ENCODE measurements around the gene TAGLN. TPM values are rescaled to one million over a fixed set of nuclear protein-coding genes. Genes with fewer than 3 reads are reported as not detected.

Gene TAGLN
- total RNA-seq, 2 experiments from 2014 or later: 5.2 to 5.8 TPM

GRCh38 chr11:117193130-117194020 is 5.8 kb upstream of the TAGLN start:
- Mint-ChIP-seq H3K4me3 (no peak overlapping the region), H3K27ac (no peak overlapping the region), H3K9me3 (no peaks in the 10 kb centered on the region), H3K27me3 (no peaks in the 10 kb centered on the region), H3K36me3 (ENCODE audit: low read depth) (peaks cover 16% of the 10 kb centered on the region), H3K4me1 (peaks cover 6% of the 10 kb centered on the region)
- CTCF ChIA-PET: interaction anchor here (0.7 to 1.0 kb wide), 4 partner anchors 9 to 34 kb away, joined by 3 read pairs; no protein-coding TSS in a partner anchor
- DNase-seq: no peak
- POLR2A ChIA-PET: interaction anchor here (1.2 kb wide), 1 partner anchor 15 kb away, joined by 3 read pairs; the partner anchor contains the start of gene SIDT2

- no peaks in the 10 kb centered on the region for H3K27me3 Mint-ChIP-seq
- no peak overlapping the region for H3K27ac Mint-ChIP-seq
- ChIA-PET POLR2A (interaction anchor here (1.2 kb wide), 1 partner anchor 16 kb away, joined by 3 read pairs; the partner anchor contains the start of gene SIDT2), CTCF (interaction anchor here (0.6 to 0.8 kb wide), 3 partner anchors 10 to 33 kb away, joined by 3 read pairs; no protein-coding TSS in a partner anchor)
- DNase-seq: no peak
- H3K4me1 Mint-ChIP-seq: peaks cover 6% of the 10 kb centered on the region
- no peak overlapping the region for H3K4me3 Mint-ChIP-seq
- no peaks in the 10 kb centered on the region for H3K9me3 Mint-ChIP-seq
- peaks cover 13% of the 10 kb centered on the region for H3K36me3 Mint-ChIP-seq (ENCODE audit: low read depth)
Observed at GRCh38 chr11:117194267-117194666, 4.9 kb upstream of the TAGLN start.

- Mint-ChIP-seq H3K27ac (no peak overlapping the region), H3K36me3 (ENCODE audit: low read depth) (peaks cover 10% of the 10 kb centered on the region), H3K27me3 (no peaks in the 10 kb centered on the region), H3K4me3 (no peak overlapping the region), H3K4me1 (peaks cover 6% of the 10 kb centered on the region), H3K9me3 (no peaks in the 10 kb centered on the region)
- no peak for DNase-seq
- CTCF ChIA-PET: interaction anchor here (1.7 kb wide), 1 partner anchor 31 kb away, joined by 5 read pairs; no protein-coding TSS in a partner anchor
- POLR2A ChIA-PET: interaction anchor here (0.7 kb wide), 1 partner anchor 51 kb away, joined by 3 read pairs; the partner anchor contains the start of gene PAFAH1B2
Observed at GRCh38 chr11:117195258-117195657, 3.9 kb upstream of the TAGLN start.

GRCh38 chr11:117195761-117196160 is 3.4 kb upstream of the TAGLN start:
- H3K27me3 Mint-ChIP-seq: no peaks in the 10 kb centered on the region
- ChIA-PET POLR2A (interaction anchor here (0.7 kb wide), 1 partner anchor 51 kb away, joined by 3 read pairs; the partner anchor contains the start of gene PAFAH1B2), CTCF (interaction anchor here (1.2 to 1.7 kb wide), 2 partner anchors 15 to 31 kb away, joined by 5 to 7 read pairs; no protein-coding TSS in a partner anchor)
- no peaks in the 10 kb centered on the region for H3K9me3 Mint-ChIP-seq
- peaks cover 7% of the 10 kb centered on the region for H3K36me3 Mint-ChIP-seq (ENCODE audit: low read depth)
- no peak overlapping the region for H3K27ac Mint-ChIP-seq
- DNase-seq: no peak
- peaks cover 6% of the 10 kb centered on the region for H3K4me1 Mint-ChIP-seq
- H3K4me3 Mint-ChIP-seq: no peak overlapping the region

GRCh38 chr11:117197006-117197405 is 2.2 kb upstream of the TAGLN start:
- CTCF ChIA-PET: interaction anchor here (1.7 kb wide), 1 partner anchor 30 kb away, joined by 5 read pairs; no protein-coding TSS in a partner anchor
- Mint-ChIP-seq H3K27me3 (no peaks in the 10 kb centered on the region), H3K4me1 (peaks cover 6% of the 10 kb centered on the region), H3K9me3 (no peaks in the 10 kb centered on the region), H3K27ac (no peak overlapping the region), H3K36me3 (ENCODE audit: low read depth) (peaks cover 2% of the 10 kb centered on the region), H3K4me3 (no peak overlapping the region)
- POLR2A ChIA-PET: no interaction called here
- DNase-seq: no peak

- Mint-ChIP-seq H3K9me3 (no peaks in the 10 kb centered on the region), H3K4me3 (no peak overlapping the region), H3K27ac (no peak overlapping the region), H3K36me3 (ENCODE audit: low read depth) (no peaks in the 10 kb centered on the region), H3K27me3 (no peaks in the 10 kb centered on the region), H3K4me1 (peaks cover 6% of the 10 kb centered on the region)
- CTCF ChIA-PET: no interaction called here
- POLR2A ChIA-PET: no interaction called here
- no peak for DNase-seq
Observed at GRCh38 chr11:117197516-117198456, 1.4 kb upstream of the TAGLN start.

- Mint-ChIP-seq H3K4me3 (no peak overlapping the region), H3K9me3 (no peaks in the 10 kb centered on the region), H3K27me3 (no peaks in the 10 kb centered on the region), H3K4me1 (peaks cover 4% of the 10 kb centered on the region), H3K36me3 (ENCODE audit: low read depth) (peaks cover 2% of the 10 kb centered on the region), H3K27ac (no peak overlapping the region)
- ChIA-PET POLR2A (no interaction called here), CTCF (interaction anchor here (1.1 kb wide), 1 partner anchor 18 kb away, joined by 5 read pairs; no protein-coding TSS in a partner anchor)
- DNase-seq: no peak
Observed at GRCh38 chr11:117198613-117199012, 557 bp upstream of the TAGLN start.

- Mint-ChIP-seq H3K4me1 (peaks cover 2% of the 10 kb centered on the region), H3K27me3 (no peaks in the 10 kb centered on the region), H3K36me3 (ENCODE audit: low read depth) (peaks cover 14% of the 10 kb centered on the region), H3K4me3 (no peak overlapping the region), H3K9me3 (no peaks in the 10 kb centered on the region), H3K27ac (no peak overlapping the region)
- ChIA-PET POLR2A (interaction anchor here (1.3 kb wide), 1 partner anchor 21 kb away, joined by 6 read pairs; the partner anchor contains the start of gene SIDT2), CTCF (no interaction called here)
- DNase-seq: no peak
Observed at GRCh38 chr11:117199916-117200812, 994 bp downstream of the TAGLN start.

- Mint-ChIP-seq H3K27ac (no peak overlapping the region), H3K27me3 (no peaks in the 10 kb centered on the region), H3K4me1 (no peaks in the 10 kb centered on the region), H3K9me3 (no peaks in the 10 kb centered on the region), H3K4me3 (no peak overlapping the region), H3K36me3 (ENCODE audit: low read depth) (peaks cover 20% of the 10 kb centered on the region)
- no peak for DNase-seq
- ChIA-PET CTCF (no interaction called here), POLR2A (interaction anchor here (1.3 to 1.5 kb wide), 2 partner anchors 10 to 22 kb away, joined by 3 to 6 read pairs; partner anchors contain the start of gene SIDT2)
Observed at GRCh38 chr11:117200813-117201657, 1.9 kb downstream of the TAGLN start.

- H3K27ac Mint-ChIP-seq: no peak overlapping the region
- no peak for DNase-seq
- CTCF ChIA-PET: no interaction called here
- H3K9me3 Mint-ChIP-seq: no peaks in the 10 kb centered on the region
- peaks cover 21% of the 10 kb centered on the region for H3K36me3 Mint-ChIP-seq (ENCODE audit: low read depth)
- no peaks in the 10 kb centered on the region for H3K4me1 Mint-ChIP-seq
- no peaks in the 10 kb centered on the region for H3K27me3 Mint-ChIP-seq
- POLR2A ChIA-PET: interaction anchor here (0.9 to 2.5 kb wide), 5 partner anchors 9 to 25 kb away, joined by 3 to 9 read pairs (median 3); no protein-coding TSS in a partner anchor
- no peak overlapping the region for H3K4me3 Mint-ChIP-seq
Observed at GRCh38 chr11:117201658-117202305, 2.6 kb downstream of the TAGLN start.

Measured in activated CD4-positive, alpha-beta memory T cell treated with anti-CD3 and anti-CD28 coated beads, Interleukin-2, amount 10 ng/mL, durations not matched to agents 7 days and 5 days (primary cell).